ENCODE data around the gene XRCC1. TPM values are rescaled to one million over a fixed set of nuclear protein-coding genes. Genes with fewer than 3 reads are reported as not detected.

The XRCC1 gene
- total and polyA plus RNA-seq, 2 of the 8 experiments (the other 6 are each of a cell fraction or from before 2014, with no cell fraction given) = 42.5 to 44.4 TPM

DNA sequence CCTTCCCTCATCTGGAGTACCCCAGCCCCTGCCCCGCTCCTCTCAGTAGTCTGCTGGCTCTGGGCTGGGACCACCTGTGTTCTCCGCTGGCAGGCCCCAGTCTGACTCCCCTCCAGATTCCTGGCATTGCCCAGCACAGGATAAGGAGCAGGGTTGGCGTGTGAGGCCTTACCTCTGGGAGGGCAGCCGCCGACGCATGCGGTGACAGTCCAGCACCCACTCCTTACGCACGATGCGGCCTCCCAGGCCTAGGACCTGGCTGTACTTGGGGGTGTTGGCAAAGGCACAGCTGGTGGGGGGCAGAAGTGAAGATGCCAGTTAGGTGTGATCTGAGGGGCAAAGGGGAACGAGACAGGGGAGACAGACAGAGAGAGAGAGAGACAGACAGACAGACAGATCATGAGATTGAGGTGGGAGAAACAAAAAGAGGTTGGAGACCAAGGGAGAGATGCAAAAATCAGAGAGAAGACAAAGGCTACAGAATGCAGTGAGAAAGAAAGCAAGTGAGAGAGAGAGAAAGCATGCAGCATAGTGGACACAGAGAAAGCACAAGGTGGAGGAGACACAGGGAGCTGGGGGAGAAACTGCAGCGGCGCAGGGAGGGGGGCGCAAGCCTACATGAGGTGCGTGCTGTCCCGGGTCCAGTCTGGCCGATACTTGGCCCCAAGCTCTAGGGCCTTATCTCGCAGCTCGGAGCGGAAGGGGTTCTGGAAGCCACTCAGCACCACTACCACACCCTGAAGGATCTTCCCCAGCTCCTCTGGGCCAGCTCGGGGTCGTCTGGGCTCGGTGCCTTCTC, 23.7 kb downstream of the XRCC1 start (continued):
- TF ChIP-seq TAF1 (IDR thresholded peaks at IDR 0.05; ENCODE audit: low read depth, low read length) (no peak), CEBPB (IDR thresholded peaks at IDR 0.05; ENCODE audit: low read depth, low read length) (no peak), SP4 (IDR thresholded peaks at IDR 0.05; ENCODE audit: low read length) (no peak), SIRT6 (IDR thresholded peaks at IDR 0.05; ENCODE audit: low read length) (no peak), CBX5 (IDR thresholded peaks at IDR 0.05; ENCODE audit: low read depth, low read length) (no peak), TCF12 (IDR thresholded peaks at IDR 0.05; ENCODE audit: low read depth, low read length) (no peak)
